B cell (primary cell): ENCODE data around the gene EBPL.

Experiments
- EZH2 ChIP-seq: IDR thresholded peaks from 2 replicates; pipeline ENCODE4 v1.6.1; 2012; ENCODE audit warnings: borderline replicate concordance, low read depth, mild to moderate bottlenecking, moderate library complexity, low read length; ENCODE audit not compliant: insufficient read depth, poor library complexity, severe bottlenecking
- TF ChIP-seq, protein P1 (sequence below): fragments of 200-600 bp; IDR thresholded peaks from one replicate; pipeline ENCODE4 v1.8.0; 2022; ENCODE audit warnings: antibody characterized with exemption, mild to moderate bottlenecking

DNA sequence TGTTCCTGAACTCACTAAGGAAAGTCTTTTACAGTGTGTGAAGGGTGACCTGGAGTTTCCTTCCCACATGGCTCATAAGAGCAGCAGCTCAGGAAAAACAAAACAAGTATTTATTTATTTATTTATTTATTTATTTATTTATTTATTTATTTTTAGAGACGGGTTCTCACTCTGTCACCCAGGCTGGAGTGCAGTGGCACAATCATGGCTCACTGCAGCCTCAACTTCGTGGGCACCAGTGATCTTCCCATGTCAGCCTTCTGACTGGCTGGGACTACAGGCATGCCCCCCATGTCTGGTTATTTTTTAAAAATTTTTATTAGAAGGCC is 52.6 kb downstream of the EBPL start:
- TF ChIP-seq, protein P1, sequence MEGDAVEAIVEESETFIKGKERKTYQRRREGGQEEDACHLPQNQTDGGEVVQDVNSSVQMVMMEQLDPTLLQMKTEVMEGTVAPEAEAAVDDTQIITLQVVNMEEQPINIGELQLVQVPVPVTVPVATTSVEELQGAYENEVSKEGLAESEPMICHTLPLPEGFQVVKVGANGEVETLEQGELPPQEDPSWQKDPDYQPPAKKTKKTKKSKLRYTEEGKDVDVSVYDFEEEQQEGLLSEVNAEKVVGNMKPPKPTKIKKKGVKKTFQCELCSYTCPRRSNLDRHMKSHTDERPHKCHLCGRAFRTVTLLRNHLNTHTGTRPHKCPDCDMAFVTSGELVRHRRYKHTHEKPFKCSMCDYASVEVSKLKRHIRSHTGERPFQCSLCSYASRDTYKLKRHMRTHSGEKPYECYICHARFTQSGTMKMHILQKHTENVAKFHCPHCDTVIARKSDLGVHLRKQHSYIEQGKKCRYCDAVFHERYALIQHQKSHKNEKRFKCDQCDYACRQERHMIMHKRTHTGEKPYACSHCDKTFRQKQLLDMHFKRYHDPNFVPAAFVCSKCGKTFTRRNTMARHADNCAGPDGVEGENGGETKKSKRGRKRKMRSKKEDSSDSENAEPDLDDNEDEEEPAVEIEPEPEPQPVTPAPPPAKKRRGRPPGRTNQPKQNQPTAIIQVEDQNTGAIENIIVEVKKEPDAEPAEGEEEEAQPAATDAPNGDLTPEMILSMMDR, result no peak
- no peak for TF ChIP-seq EZH2
